Measurements from ENCODE around the gene S100A14. TPM values are rescaled to one million over a fixed set of nuclear protein-coding genes. Genes with fewer than 3 reads are reported as not detected.

The S100A14 gene
- total and polyA plus RNA-seq, 2 of the 13 experiments (the other 11 are each of a cell fraction or from before 2014, with no cell fraction given) = 1.4 to 7.7 TPM

- TF ChIP-seq FOXK1 (CRISPR knock-in tag; IDR thresholded peaks at IDR 0.05; ENCODE audit: borderline replicate concordance, low read depth) (0 out of 2 replicates have a peak, but pooled peaks have one; percentile 13), NONO (IDR thresholded peaks at IDR 0.05) (no peak), NONO (CRISPR knock-in tag; conservative IDR thresholded peaks at IDR 0.05) (peak; percentile 88), ESRRA (CRISPR knock-in tag; IDR thresholded peaks at IDR 0.05; ENCODE audit: low read depth) (no peak; the same call in 1 of the 2 replicates), FUBP1 (CRISPR knock-in tag; IDR thresholded peaks at IDR 0.05; ENCODE audit: borderline replicate concordance) (no peak), ZNF589 (CRISPR knock-in tag; conservative IDR thresholded peaks at IDR 0.05) (no peak), BORCS8-MEF2B (CRISPR knock-in tag; IDR thresholded peaks at IDR 0.05) (no peak; the same call in 1 of the 2 replicates), PRDM15 (CRISPR knock-in tag; IDR thresholded peaks at IDR 0.05) (no peak), SRY (CRISPR knock-in tag; IDR thresholded peaks at IDR 0.05) (peak; percentile 85; the same call in 1 of the 2 replicates), TIGD3 (CRISPR knock-in tag; IDR thresholded peaks at IDR 0.05; ENCODE audit: borderline replicate concordance) (no peak), ZNF556 (CRISPR knock-in tag; IDR thresholded peaks at IDR 0.05; ENCODE audit: borderline replicate concordance) (0 out of 2 replicates have a peak, but pooled peaks have one; percentile 51), SPEN (CRISPR knock-in tag; IDR thresholded peaks at IDR 0.05; ENCODE audit: low read depth) (peak; percentile 81), FOXJ3 (CRISPR knock-in tag; IDR thresholded peaks at IDR 0.05; ENCODE audit: borderline replicate concordance) (peak; percentile 64), DMAP1 (CRISPR knock-in tag; IDR thresholded peaks at IDR 0.05) (peak; percentile 88), AGO2 (optimal IDR thresholded peaks at IDR 0.05; ENCODE audit: low read depth, low read length) (peak; percentile 99), ZNF160 (CRISPR knock-in tag; IDR thresholded peaks at IDR 0.05) (no peak)
- TF ChIP-seq, protein P1, sequence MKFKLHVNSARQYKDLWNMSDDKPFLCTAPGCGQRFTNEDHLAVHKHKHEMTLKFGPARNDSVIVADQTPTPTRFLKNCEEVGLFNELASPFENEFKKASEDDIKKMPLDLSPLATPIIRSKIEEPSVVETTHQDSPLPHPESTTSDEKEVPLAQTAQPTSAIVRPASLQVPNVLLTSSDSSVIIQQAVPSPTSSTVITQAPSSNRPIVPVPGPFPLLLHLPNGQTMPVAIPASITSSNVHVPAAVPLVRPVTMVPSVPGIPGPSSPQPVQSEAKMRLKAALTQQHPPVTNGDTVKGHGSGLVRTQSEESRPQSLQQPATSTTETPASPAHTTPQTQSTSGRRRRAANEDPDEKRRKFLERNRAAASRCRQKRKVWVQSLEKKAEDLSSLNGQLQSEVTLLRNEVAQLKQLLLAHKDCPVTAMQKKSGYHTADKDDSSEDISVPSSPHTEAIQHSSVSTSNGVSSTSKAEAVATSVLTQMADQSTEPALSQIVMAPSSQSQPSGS (CRISPR knock-in tag; IDR thresholded peaks at IDR 0.05) = peak; percentile 96
- TF ChIP-seq, protein P2, sequence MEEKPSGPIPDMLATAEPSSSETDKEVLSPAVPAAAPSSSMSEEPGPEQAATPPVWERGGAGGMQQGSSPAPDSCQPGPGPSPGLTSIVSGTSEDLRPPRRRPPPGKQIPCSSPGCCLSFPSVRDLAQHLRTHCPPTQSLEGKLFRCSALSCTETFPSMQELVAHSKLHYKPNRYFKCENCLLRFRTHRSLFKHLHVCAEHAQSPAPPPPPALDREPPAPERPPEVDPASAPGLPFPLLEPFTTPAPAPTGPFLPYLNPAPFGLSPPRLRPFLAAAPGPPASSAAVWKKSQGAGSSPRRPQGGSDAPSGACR (CRISPR knock-in tag; IDR thresholded peaks at IDR 0.05) = peak; percentile 95
Observed at GRCh38 chr1:153633754-153634665, 17.9 kb upstream of the S100A14 start, which contains the start of gene CHTOP (continued).

Data from HepG2 (cell line).